ENCODE measurements around the gene PSTPIP2. TPM values are rescaled to one million over a fixed set of nuclear protein-coding genes. Genes with fewer than 3 reads are reported as not detected.

PSTPIP2 gene
- total and polyA plus RNA-seq, 9 of the 15 experiments (the other 6 are each of a cell fraction or from before 2014, with no cell fraction given): 14.0 to 45.7 (median 27.1) TPM

- TF ChIP-seq ZBTB11 (CRISPR knock-in tag; IDR thresholded peaks at IDR 0.05): peak in 1 of 3 experiments; percentile 67; a peak in 2 of 6 replicates
- peak; percentile 27; the same call in 1 of the 2 replicates for TF ChIP-seq SP1 (CRISPR knock-in tag; IDR thresholded peaks at IDR 0.05)
- no peak for TF ChIP-seq CAMTA2 (CRISPR knock-in tag; conservative IDR thresholded peaks at IDR 0.05)
- no peak for TF ChIP-seq ZNF518B (CRISPR knock-in tag; IDR thresholded peaks at IDR 0.05)
- peak; percentile 72 to 74 for TF ChIP-seq NRF1 (conservative IDR thresholded peaks at IDR 0.05 in 1 of 2, IDR thresholded peaks at IDR 0.05 in 1 of 2)
- TF ChIP-seq EGR1 (conservative IDR thresholded peaks at IDR 0.05): 0 out of 2 replicates have a peak, but pooled peaks have one; percentile 20
- TF ChIP-seq KDM5B (IDR thresholded peaks at IDR 0.05; ENCODE audit: insufficient replicate concordance, low read depth, low read length): peak; percentile 73
- no peak for TF ChIP-seq ZNF655 (CRISPR knock-in tag; IDR thresholded peaks at IDR 0.05)
- TF ChIP-seq NFRKB (IDR thresholded peaks at IDR 0.05; ENCODE audit: low read depth): 0 out of 2 replicates have a peak, but pooled peaks have one; percentile 29
- TF ChIP-seq ATF1 (CRISPR knock-in tag; IDR thresholded peaks at IDR 0.05): no peak
- no peak for TF ChIP-seq ATF1 (tag; IDR thresholded peaks at IDR 0.05)
- TF ChIP-seq POLR2A (conservative IDR thresholded peaks at IDR 0.05): peak; percentile 85
- TF ChIP-seq SIX5 (IDR thresholded peaks at IDR 0.05; ENCODE audit: borderline replicate concordance in 1 of 2, insufficient read depth in 1 of 2, low read depth in 1 of 2, low read length in 2 of 2): peak; percentile 54 to 56; a peak in 3 of 4 replicates
- TF ChIP-seq HLTF (IDR thresholded peaks at IDR 0.05): no peak
- no peak for TF ChIP-seq MYC (IDR thresholded peaks at IDR 0.05; ENCODE audit: low read depth, low read length)
- no peak for TF ChIP-seq MYC (CRISPR knock-in tag; IDR thresholded peaks at IDR 0.05; ENCODE audit: borderline replicate concordance, low read depth)
- no peak for TF ChIP-seq PRPF4 (IDR thresholded peaks at IDR 0.05; ENCODE audit: insufficient read depth, low read depth, low read length, poor library complexity, severe bottlenecking)
- TF ChIP-seq RBFOX2 (IDR thresholded peaks at IDR 0.05; ENCODE audit: low read depth, low read length): peak; percentile 85
These were observed 32.3 kb upstream of the PSTPIP2 start, which contains the start of gene HAUS1 (continued) for GRCh38 chr18:46104128-46104911.
